ENCODE results near the gene PPP3CB. TPM values are rescaled to one million over a fixed set of nuclear protein-coding genes. Genes with fewer than 3 reads are reported as not detected.

Gene PPP3CB
- total RNA-seq, 1 donor from 2014 or later: 18.5 TPM

DNA sequence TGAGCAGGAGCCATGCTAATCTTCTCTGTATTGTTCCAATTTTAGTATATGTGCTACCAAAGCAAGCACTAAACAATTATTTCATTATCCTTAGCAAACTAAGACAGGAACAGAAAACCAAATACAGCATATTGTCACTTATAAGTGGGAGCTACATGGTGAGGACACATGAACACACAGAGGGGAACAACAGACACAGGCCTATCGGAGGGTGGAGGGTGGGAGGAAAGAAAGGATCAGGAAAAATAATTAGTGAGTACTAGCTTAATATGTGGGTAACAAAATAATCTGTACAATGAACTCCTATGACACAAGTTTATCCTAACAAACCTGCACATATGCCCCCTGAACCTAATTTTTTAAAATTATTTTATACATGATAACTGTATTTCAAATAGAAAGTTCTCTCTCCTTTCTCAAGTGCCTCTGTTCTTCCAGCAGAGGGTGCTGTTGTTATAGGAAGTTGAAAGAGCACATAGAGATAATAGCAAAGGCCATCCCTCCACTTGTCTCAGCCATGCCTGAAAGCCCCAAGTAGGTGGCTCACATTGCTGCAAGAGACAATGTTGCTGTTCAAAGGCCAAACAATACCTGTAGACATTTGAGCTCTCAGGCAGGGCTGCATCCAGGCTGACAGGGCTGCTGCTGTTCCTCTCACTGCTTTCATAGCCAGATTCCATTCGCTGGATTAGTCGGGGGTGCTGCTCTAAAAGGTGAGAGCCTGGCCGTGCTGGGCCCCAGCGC, 33.4 kb upstream of the PPP3CB start:
- Mint-ChIP-seq H3K4me3 (ENCODE audit: unreplicated experiment) (peak overlapping the region; percentile 34), H3K27ac (ENCODE audit: unreplicated experiment) (no peak overlapping the region)

DNA sequence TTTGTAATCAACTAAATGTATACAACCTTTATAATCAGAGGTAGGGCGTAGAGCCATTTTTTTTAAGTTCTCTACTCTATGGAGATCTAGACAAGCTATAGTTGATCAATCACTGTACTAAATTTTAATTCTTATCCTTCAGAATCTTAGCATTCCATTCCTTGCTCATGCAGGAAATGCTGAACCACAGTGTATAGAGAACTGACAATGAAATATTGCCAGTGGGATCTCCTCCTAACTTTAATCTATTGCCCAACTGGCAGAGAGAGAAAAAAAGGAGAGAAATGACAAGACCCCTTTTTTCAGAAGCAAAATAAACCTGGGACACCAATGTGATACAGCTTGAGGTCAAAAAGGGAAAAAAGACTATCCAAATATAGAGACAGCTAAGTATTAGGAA, 26.4 kb upstream of the PPP3CB start:
- H3K27me3 Mint-ChIP-seq (ENCODE audit: unreplicated experiment): peaks cover 3% of the 10 kb centered on the region
- DNase-seq (ENCODE audit: low spot score): no peak
- H3K9me3 Mint-ChIP-seq (ENCODE audit: unreplicated experiment): no peaks in the 10 kb centered on the region
- H3K27ac Mint-ChIP-seq (ENCODE audit: unreplicated experiment): no peak overlapping the region
- peaks cover 6% of the 10 kb centered on the region for H3K4me1 Mint-ChIP-seq (ENCODE audit: unreplicated experiment)
- TF ChIP-seq, protein P1, sequence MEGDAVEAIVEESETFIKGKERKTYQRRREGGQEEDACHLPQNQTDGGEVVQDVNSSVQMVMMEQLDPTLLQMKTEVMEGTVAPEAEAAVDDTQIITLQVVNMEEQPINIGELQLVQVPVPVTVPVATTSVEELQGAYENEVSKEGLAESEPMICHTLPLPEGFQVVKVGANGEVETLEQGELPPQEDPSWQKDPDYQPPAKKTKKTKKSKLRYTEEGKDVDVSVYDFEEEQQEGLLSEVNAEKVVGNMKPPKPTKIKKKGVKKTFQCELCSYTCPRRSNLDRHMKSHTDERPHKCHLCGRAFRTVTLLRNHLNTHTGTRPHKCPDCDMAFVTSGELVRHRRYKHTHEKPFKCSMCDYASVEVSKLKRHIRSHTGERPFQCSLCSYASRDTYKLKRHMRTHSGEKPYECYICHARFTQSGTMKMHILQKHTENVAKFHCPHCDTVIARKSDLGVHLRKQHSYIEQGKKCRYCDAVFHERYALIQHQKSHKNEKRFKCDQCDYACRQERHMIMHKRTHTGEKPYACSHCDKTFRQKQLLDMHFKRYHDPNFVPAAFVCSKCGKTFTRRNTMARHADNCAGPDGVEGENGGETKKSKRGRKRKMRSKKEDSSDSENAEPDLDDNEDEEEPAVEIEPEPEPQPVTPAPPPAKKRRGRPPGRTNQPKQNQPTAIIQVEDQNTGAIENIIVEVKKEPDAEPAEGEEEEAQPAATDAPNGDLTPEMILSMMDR (IDR thresholded peaks at IDR 0.05; ENCODE audit: unreplicated experiment): no peak
- peaks cover 59% of the 10 kb centered on the region for H3K36me3 Mint-ChIP-seq (ENCODE audit: low read depth, unreplicated experiment)
- no peak overlapping the region for H3K4me3 Mint-ChIP-seq (ENCODE audit: unreplicated experiment)

More for the DNA sequence above, 33.4 kb upstream of the PPP3CB start:
- Mint-ChIP-seq H3K9me3 (ENCODE audit: unreplicated experiment) (no peaks in the 10 kb centered on the region), H3K36me3 (ENCODE audit: low read depth, unreplicated experiment) (peaks cover 63% of the 10 kb centered on the region), H3K4me1 (ENCODE audit: unreplicated experiment) (peaks cover 3% of the 10 kb centered on the region), H3K27me3 (ENCODE audit: unreplicated experiment) (peaks cover 5% of the 10 kb centered on the region)
- TF ChIP-seq, protein P1 (IDR thresholded peaks at IDR 0.05; ENCODE audit: unreplicated experiment): peak; percentile 69
- DNase-seq (ENCODE audit: low spot score): peak; percentile 34

DNA sequence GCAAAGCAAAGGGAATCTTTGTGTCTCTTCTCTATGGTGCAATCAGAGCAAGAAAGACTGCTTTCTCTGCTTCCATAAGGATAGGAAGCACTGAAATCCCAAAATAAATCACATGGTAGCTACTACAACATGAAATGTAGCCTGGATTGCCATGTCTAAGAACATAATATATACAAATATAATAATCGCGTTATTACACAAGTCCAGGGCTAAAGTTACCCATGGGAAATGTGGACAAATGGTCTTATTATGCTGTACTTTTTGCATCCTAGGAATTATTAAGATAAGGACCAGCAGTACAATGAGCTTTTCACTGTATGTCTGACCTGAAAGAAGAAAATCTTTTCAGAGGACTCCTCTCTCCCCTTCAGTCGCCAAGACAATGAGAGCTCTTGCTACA, 23.5 kb upstream of the PPP3CB start:
- peaks cover 6% of the 10 kb centered on the region for H3K4me1 Mint-ChIP-seq (ENCODE audit: unreplicated experiment)
- peaks cover 46% of the 10 kb centered on the region for H3K36me3 Mint-ChIP-seq (ENCODE audit: low read depth, unreplicated experiment)
- no peaks in the 10 kb centered on the region for H3K9me3 Mint-ChIP-seq (ENCODE audit: unreplicated experiment)
- TF ChIP-seq, protein P1 (IDR thresholded peaks at IDR 0.05; ENCODE audit: unreplicated experiment): no peak
- no peak overlapping the region for H3K27ac Mint-ChIP-seq (ENCODE audit: unreplicated experiment)
- DNase-seq (ENCODE audit: low spot score): no peak
- H3K27me3 Mint-ChIP-seq (ENCODE audit: unreplicated experiment): no peaks in the 10 kb centered on the region
- no peak overlapping the region for H3K4me3 Mint-ChIP-seq (ENCODE audit: unreplicated experiment)

DNA sequence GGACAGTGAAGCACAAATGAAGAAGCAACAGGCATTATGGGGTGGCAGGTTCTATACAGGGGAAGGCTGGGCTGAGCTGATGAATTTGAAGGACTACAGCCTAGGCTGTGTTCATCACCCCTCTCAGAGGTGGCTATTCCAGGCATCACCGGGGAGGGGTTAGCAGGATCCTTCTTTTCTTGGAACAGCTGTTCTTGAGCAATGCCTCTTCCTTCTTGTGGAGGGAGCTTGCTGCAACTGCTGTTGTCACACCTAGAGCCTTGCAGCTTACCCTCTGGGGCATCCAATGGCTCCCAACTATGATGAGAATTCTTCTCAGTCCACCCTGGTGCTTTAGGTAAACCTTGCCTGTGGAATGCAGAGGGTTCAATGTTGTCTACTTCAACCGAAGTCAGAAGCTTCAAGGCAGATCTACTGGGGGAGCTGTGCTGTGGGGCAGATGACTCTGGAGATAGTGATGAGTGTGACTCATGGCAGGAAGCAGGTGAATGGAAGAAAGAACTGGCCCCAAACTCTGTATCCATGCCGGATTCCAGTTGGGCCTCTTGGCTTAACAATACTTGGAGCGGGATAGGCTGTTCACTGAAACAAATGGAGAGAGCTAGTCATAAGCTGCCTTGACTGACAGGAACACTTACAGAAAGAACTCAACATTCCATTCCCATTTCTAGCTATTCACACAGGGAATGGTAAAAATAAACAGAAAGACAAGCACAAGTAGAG, 21.5 kb upstream of the PPP3CB start:
- Mint-ChIP-seq H3K36me3 (ENCODE audit: low read depth, unreplicated experiment) (peaks cover 38% of the 10 kb centered on the region), H3K27me3 (ENCODE audit: unreplicated experiment) (no peaks in the 10 kb centered on the region), H3K4me1 (ENCODE audit: unreplicated experiment) (peaks cover 3% of the 10 kb centered on the region), H3K9me3 (ENCODE audit: unreplicated experiment) (no peaks in the 10 kb centered on the region), H3K27ac (ENCODE audit: unreplicated experiment) (peak overlapping the region; percentile 32), H3K4me3 (ENCODE audit: unreplicated experiment) (peak overlapping the region; percentile 2)
- TF ChIP-seq, protein P1 (IDR thresholded peaks at IDR 0.05; ENCODE audit: unreplicated experiment): no peak
- DNase-seq (ENCODE audit: low spot score): no peak

Data from endothelial cell (in vitro differentiated cells).